GM12878 (cell line): ENCODE measurements around the gene ITGB3BP.

Experiments used
- ATF2 ChIP-seq: IDR thresholded peaks from 2 replicates; pipeline ENCODE4 v1.6.1; 2012; ENCODE audit warnings: low read length, inconsistent platforms
- ATF3 ChIP-seq: IDR thresholded peaks from 2 replicates; pipeline ENCODE4 v1.6.1; 2011; ENCODE audit warnings: low read depth, mild to moderate bottlenecking, low read length, moderate library complexity, borderline replicate concordance; ENCODE audit errors: extremely low read depth
- CTCF ChIP-seq, 3 experiments: IDR thresholded peaks in 2 of 3; conservative IDR thresholded peaks in 1 of 3; 2 replicates each; pipeline ENCODE4 v1.5.1; 2011; ENCODE audit warnings: low read depth in 3 of 3, low read length in 3 of 3, mild to moderate bottlenecking in 3 of 3, control low read depth in 2 of 3, moderate library complexity in 2 of 3, inconsistent platforms in 1 of 3, mixed read lengths in 1 of 3; ENCODE audit not compliant: control insufficient read depth in 2 of 3, insufficient read depth in 1 of 3; ENCODE audit errors: extremely low read depth in 1 of 3
- POLR2AphosphoS5 ChIP-seq: IDR thresholded peaks from 2 replicates; pipeline ENCODE4 v1.6.1; 2011; ENCODE audit warnings: mild to moderate bottlenecking, low read length, inconsistent platforms
- REST ChIP-seq: IDR thresholded peaks from 2 replicates; pipeline ENCODE4 v1.6.1; 2012; ENCODE audit warnings: mild to moderate bottlenecking, low read depth, low read length
- SUZ12 ChIP-seq: fragments of 200-600 bp; sonication (generic); IDR thresholded peaks from one replicate; pipeline ENCODE4 v1.6.1; 2018; ENCODE audit warnings: antibody characterized with exemption, mild to moderate bottlenecking; ENCODE audit not compliant: unreplicated experiment
- TAF1 ChIP-seq: IDR thresholded peaks from 2 replicates; pipeline ENCODE4 v1.6.1; 2011; ENCODE audit warnings: mild to moderate bottlenecking, low read depth, low read length, borderline replicate concordance
- TCF3 ChIP-seq: IDR thresholded peaks from 2 replicates; pipeline ENCODE4 v1.6.1; 2012; ENCODE audit warnings: low read depth, mild to moderate bottlenecking, low read length, borderline replicate concordance; ENCODE audit not compliant: insufficient read depth
- USF2 ChIP-seq: IDR thresholded peaks from 2 replicates; pipeline ENCODE4 v1.6.1; 2011; ENCODE audit warnings: low read depth, low read length, improper control_type of control experiment, borderline replicate concordance
- ZNF24 ChIP-seq: fragments of 450-650 bp; IDR thresholded peaks from 2 replicates; pipeline ENCODE4 v1.6.1; 2017; ENCODE audit warnings: antibody characterized with exemption, mild to moderate bottlenecking

- TF ChIP-seq TAF1: no peak
- no peak for TF ChIP-seq POLR2AphosphoS5
- TF ChIP-seq ATF2: no peak
- TF ChIP-seq ATF3: no peak
- no peak for TF ChIP-seq REST
- no peak for TF ChIP-seq CTCF (IDR thresholded peaks at IDR 0.05 in 2 of 3, conservative IDR thresholded peaks at IDR 0.05 in 1 of 3; ENCODE audit: control insufficient read depth in 2 of 3, extremely low read depth in 1 of 3, insufficient read depth in 1 of 3, low read depth in 3 of 3, low read length in 3 of 3)
- no peak for TF ChIP-seq TCF3
- no peak for TF ChIP-seq SUZ12
- no peak for TF ChIP-seq ZNF24
- no peak for TF ChIP-seq USF2
Measured at GRCh38 chr1:63509718-63510117, 13.3 kb downstream of the ITGB3BP start.
